LNCAP (cell line): ENCODE measurements around the gene ST6GALNAC6.

Experiments
- CTCF ChIP-seq: fragments of 450-650 bp; IDR thresholded peaks from 2 replicates; pipeline ENCODE4 v1.5.1; 2017; ENCODE audit warnings: mild to moderate bottlenecking

Gene ST6GALNAC6

GRCh38 chr9:127890053-127890452, 9.3 kb downstream of the ST6GALNAC6 start:
- TF ChIP-seq CTCF: no peak

GRCh38 chr9:127887792-127888191, 11.6 kb downstream of the ST6GALNAC6 start:
- no peak for TF ChIP-seq CTCF

GRCh38 chr9:127886401-127886972, 12.9 kb downstream of the ST6GALNAC6 start:
- no peak for TF ChIP-seq CTCF

- no peak for TF ChIP-seq CTCF
These were observed 13.7 kb downstream of the ST6GALNAC6 start for GRCh38 chr9:127885508-127886281.

GRCh38 chr9:127884976-127885490, 14.4 kb downstream of the ST6GALNAC6 start:
- no peak for TF ChIP-seq CTCF

- no peak for TF ChIP-seq CTCF
These were observed 14.9 kb downstream of the ST6GALNAC6 start for GRCh38 chr9:127884427-127884911.

- TF ChIP-seq CTCF: no peak
These were observed 15.4 kb downstream of the ST6GALNAC6 start for GRCh38 chr9:127883959-127884358.
